GM21367 (cell line): ENCODE measurements around the gene MUC20.
"Not testable (repeated sequence)": the region's sequence is repeated elsewhere in the genome, so short reads cannot be mapped to it uniquely, and the experiment has no call there.

Source experiments
- ATAC-seq: cut with Tn5 transposase; IDR thresholded peaks from one replicate; pipeline ENCODE4 v1.9.1; 2021; ENCODE audit not compliant: unreplicated experiment

Gene MUC20

DNA sequence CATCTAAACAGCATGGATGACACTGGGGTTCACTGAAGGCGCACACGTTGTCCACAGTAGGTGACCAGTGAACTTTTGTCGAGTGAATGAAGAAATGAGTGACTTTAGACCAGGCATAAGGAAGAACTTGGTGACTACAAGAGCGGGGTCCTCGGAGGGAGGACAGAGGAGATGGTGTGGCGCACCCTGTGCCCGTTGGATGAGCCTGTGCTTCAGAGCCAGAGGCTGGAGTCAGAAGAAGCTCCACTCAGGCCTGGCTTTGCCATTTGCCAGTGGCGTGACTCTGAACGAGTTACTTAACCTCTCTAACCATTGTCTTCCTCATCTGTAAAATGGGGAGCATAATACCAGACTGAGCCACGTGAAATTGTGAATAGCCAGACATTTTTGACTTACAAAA, 48.8 kb downstream of the MUC20 start:
- no peak for ATAC-seq

- ATAC-seq, result no peak
Measured at GRCh38 chr3:195770081-195770840, 49.5 kb downstream of the MUC20 start.

DNA sequence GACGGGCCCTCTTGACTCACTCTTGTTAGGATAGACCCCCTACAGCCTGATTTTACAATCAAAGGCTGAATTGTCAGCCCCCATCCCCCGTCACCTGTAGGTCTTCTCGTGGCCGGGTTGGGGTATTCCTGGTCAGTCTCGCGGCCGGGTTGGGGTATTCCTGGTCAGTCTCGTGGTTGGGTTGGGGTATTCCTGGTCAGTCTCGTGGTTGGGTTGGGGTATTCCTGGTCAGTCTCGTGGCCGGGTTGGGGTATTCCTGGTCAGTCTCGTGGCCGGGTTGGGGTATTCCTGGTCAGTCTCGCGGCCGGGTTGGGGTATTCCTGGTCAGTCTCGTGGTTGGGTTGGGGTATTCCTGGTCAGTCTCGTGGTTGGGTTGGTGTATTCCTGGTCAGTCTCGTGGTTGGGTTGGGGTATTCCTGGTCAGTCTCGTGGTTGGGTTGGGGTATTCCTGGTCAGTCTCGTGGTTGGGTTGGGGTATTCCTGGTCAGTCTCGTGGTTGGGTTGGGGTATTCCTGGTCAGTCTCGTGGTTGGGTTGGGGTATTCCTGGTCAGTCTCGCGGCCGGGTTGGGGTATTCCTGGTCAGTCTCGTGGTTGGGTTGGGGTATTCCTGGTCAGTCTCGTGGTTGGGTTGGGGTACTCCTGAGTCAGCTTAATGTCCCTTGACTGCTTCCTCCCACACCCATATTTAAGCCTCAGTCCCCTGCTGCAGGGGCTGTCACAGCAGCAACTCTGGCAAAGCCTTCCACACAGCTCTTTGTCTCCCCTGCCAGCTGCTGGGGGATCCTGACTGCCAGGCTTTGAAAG, 50.3 kb downstream of the MUC20 start:
- ATAC-seq, result not testable (repeated sequence)

DNA sequence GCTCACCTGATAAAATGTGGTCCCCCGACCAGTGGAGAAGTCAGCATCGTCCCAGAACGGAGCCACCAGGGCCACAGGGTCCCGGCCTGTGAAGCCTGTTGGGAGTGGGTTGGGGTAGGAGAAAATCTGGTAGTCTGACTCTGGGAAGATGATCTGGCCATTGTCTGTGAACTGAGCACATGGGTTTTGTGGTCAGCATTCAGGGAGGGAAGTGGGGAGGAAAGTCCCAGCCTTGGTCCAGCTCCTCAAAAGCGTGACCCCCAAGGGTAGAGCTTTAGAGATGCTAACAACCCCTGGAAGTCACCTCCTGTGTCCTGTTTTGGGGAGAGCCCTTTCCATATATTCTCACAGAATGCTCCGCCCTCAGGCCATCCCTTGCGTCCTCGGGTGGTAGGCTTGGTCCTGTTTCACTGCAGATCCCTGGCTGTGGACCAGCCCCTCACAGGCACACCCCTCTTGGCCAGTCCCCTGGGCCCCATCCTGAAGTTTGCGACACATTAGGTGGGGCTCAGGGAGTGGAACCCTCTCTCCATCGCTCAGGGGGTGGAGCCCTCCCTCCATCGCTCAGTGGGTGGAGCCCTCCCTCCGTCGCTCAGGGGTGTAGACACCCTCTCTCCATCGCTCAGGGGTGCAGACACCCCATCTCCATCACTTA, 51.0 kb downstream of the MUC20 start:
- no peak for ATAC-seq

- no peak for ATAC-seq
Measured at GRCh38 chr3:195773956-195774537, 53.3 kb downstream of the MUC20 start.

DNA sequence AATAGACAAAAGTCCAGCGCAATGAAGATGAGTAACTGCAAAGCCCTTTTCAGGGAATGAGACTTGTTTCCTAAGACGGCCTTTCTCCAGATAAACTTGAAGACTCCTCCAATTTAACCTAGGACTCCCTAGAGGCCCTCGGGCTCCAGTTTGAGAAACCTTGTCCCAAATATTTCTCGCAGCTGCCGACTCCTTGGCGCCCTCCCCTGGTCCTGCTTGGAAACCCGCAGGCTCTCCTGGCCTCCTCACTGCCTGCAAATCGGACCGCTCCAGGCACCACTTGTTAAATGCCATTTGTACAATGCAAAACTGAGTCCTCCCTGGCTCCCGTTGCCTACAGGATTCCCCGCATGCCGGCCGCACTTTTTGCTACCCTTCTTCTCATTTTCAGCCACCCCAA, 54.1 kb downstream of the MUC20 start:
- ATAC-seq, result no peak

DNA sequence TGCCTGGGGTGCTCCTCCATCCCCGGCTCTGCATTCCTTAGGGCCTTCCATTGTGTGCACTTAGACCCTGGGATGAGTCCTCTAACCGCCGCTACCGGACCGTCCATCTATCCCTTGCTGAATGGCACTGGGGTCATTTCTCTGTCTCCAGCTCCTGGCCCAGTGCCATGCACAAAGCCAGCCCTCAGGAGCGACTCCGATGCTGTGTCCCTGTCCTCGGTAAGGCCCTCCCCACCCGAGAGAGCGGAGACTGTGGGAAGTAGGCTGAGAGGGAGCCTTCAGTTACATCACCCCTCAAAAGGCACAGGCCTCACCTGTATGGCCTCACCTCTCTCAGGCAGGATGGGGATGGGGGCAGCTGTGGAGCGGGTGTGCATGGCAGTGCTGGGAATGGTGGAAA, 57.2 kb downstream of the MUC20 start:
- ATAC-seq, result no peak

DNA sequence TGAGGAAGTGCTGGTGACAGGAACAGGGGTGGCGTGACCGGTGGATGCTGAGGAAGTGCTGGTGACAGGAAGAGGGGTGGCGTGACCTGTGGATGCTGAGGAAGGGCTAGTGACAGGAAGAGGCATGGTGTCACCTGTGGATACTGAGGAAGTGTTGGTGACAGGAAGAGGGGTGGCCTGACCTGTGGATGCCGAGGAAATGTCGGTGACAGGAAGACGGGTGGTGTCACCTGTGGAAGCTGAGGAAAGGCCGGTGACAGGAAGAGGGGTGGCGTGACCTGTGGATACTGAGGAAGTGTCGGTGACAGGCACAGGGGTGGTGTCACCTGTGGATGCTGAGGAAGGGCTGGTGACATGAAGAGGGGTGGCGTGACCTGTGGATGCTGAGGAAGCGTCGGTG, 60.5 kb downstream of the MUC20 start:
- not testable (repeated sequence) for ATAC-seq
